HepG2 (cell line): ENCODE data around the gene EBF4. TPM values are rescaled to one million over a fixed set of nuclear protein-coding genes. Genes with fewer than 3 reads are reported as not detected.

Experiments
- BRD4 ChIP-seq: sonication (generic); formaldehyde crosslinking; IDR thresholded peaks from 2 replicates; pipeline ENCODE4 v1.4.0; 2020; ENCODE audit warnings: missing genetic modification reagents
- CC2D1A ChIP-seq: sonication (generic); formaldehyde crosslinking; IDR thresholded peaks from 2 replicates; pipeline ENCODE4 v1.8.1; 2023; ENCODE audit warnings: mild to moderate bottlenecking, missing genetic modification reagents
- CEBPB ChIP-seq: IDR thresholded peaks from 2 replicates; pipeline ENCODE4 v1.6.1; 2011; ENCODE audit warnings: low read depth, low read length, improper control_type of control experiment, borderline replicate concordance
- REST ChIP-seq, 2 experiments: IDR thresholded peaks; 2 replicates each; pipeline ENCODE4 v1.6.1; 2011 to 2012; ENCODE audit warnings: low read length in 2 of 2, borderline replicate concordance in 1 of 2, low read depth in 1 of 2, mild to moderate bottlenecking in 1 of 2, moderate library complexity in 1 of 2
- SIN3A ChIP-seq: IDR thresholded peaks from 2 replicates; pipeline ENCODE4 v1.6.1; 2011; ENCODE audit warnings: low read depth, mild to moderate bottlenecking, control low read depth, low read length, borderline replicate concordance
- SP5 ChIP-seq: IDR thresholded peaks from 2 replicates; pipeline ENCODE4 v1.6.1; 2016; ENCODE audit warnings: low read depth, borderline replicate concordance
- ZGPAT ChIP-seq: IDR thresholded peaks from 2 replicates; pipeline ENCODE4 v1.6.1; 2016; ENCODE audit warnings: mild to moderate bottlenecking
- ZNF274 ChIP-seq: sonication (generic); formaldehyde crosslinking; IDR thresholded peaks from 2 replicates; pipeline ENCODE4 v1.5.1; 2020; ENCODE audit warnings: mild to moderate bottlenecking, missing genetic modification reagents
- ZNF329 ChIP-seq: sonication (generic); formaldehyde crosslinking; IDR thresholded peaks from 2 replicates; pipeline ENCODE4 v1.9.0; 2021; ENCODE audit warnings: low read depth, mild to moderate bottlenecking, missing genetic modification reagents
- ZNF557 ChIP-seq: sonication (generic); formaldehyde crosslinking; IDR thresholded peaks from 2 replicates; pipeline ENCODE4 v1.4.0; 2020; ENCODE audit warnings: missing genetic modification reagents
- ZNF598 ChIP-seq: sonication (generic); formaldehyde crosslinking; IDR thresholded peaks from 2 replicates; pipeline ENCODE4 v1.5.1; 2020; ENCODE audit warnings: mild to moderate bottlenecking, missing genetic modification reagents, borderline replicate concordance
- ZNF609 ChIP-seq: sonication (generic); formaldehyde crosslinking; IDR thresholded peaks from 2 replicates; pipeline ENCODE4 v1.4.0; 2020; ENCODE audit warnings: mild to moderate bottlenecking, missing genetic modification reagents, borderline replicate concordance
- polyA plus RNA-seq, 8 experiments: library from polyadenylated mRNA; depleted of rRNA in 3 of 8; stranded (reverse) in 7 of 8; unstranded in 1 of 8; fragments of >200 nt; fragmentation: Illumina TruSeq in 4 of 8; extraction: Trizol in 4 of 8; gene quantifications; 2 replicates each; pipeline versions ENCODE4 v1.2.1 to v1.2.3, GENCODE V29; 2011 to 2016; ENCODE audit warnings: low read depth in 4 of 8, missing spikeins in 1 of 8, mixed read lengths in 1 of 8; ENCODE audit not compliant: insufficient read depth in 1 of 8
- total RNA-seq, 5 experiments: library from RNA; depleted of rRNA; stranded (reverse); fragments of >200 nt; fragmentation: Illumina TruSeq; extraction: Trizol; gene quantifications; 2 replicates each; pipeline ENCODE4 v1.2.3, GENCODE V29; 2016; ENCODE audit warnings: low read depth in 1 of 5
- TF ChIP-seq, protein P1 (sequence below): sonication (generic); formaldehyde crosslinking; IDR thresholded peaks from 2 replicates; pipeline ENCODE4 v1.4.0; 2020; ENCODE audit warnings: missing genetic modification reagents

Gene EBF4
- total and polyA plus RNA-seq, 2 of the 13 experiments (the other 11 are each of a cell fraction or from before 2014, with no cell fraction given): 0.84 to 2.2 TPM

DNA sequence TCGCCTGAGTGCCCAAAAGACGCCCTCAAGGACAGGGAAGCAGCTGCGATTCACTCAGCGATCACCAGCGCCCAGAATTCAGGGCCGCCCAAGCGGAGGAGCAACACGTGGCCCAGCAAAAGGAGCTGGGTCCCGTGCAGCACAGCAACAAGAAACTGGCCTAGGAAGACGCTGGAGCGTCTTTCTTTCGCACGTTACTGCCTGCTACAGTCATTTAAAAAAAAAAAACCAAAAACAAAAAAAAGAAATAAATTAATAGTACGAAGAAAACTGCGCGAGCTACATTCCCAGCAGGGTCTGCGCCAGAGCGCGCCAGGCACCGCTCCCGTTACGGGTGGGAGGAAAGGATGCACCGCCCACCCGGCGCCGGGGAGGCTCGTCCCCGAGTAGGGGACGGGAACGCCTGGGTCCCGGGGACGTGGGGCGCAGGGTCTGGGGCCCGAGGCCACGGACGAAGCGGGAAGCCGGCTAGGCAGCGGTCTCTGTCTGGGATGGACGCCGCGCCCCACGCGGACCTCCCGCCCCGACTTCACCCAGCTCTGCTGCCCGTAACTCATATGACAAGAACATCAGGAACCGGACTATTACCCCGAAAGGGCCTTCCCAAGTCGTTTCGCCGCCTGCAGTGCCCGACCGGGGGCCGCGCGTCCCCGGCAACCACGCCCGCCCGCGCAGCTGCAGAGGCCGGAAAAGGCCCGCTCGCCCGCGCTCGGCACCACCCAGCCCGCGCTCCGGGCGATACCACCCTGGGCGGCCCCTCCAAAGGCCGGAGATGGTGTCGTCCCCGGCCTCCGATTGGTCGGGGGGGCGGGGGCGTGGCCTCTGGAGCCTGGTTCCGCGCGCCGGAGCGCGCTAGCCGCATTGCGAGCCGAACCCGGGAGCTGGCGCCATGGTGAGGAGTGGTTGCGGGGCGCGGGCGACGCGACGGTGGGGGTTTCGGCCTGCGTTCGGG is 40.5 kb upstream of the EBF4 start, which contains the start of gene NOP56 (continued):
- peak; percentile 65 for TF ChIP-seq ZNF609 (CRISPR knock-in tag)
- peak; percentile 66 for TF ChIP-seq ZNF329 (CRISPR knock-in tag)
- TF ChIP-seq ZNF274 (CRISPR knock-in tag): peak; percentile 92
- TF ChIP-seq CEBPB: no peak
- peak; percentile 77 for TF ChIP-seq BRD4
- no peak; the same call in none of the 2 replicates for TF ChIP-seq ZNF557 (CRISPR knock-in tag)
- TF ChIP-seq REST (IDR thresholded peaks at IDR 0.05; ENCODE audit: borderline replicate concordance in 1 of 2, low read depth in 1 of 2, low read length in 2 of 2): peak in 1 of 2 experiments; percentile 56; a peak in 3 of 4 replicates
- no peak for TF ChIP-seq CC2D1A (CRISPR knock-in tag)
- peak; percentile 98 for TF ChIP-seq ZGPAT (CRISPR knock-in tag)
- peak; percentile 33 for TF ChIP-seq SP5 (CRISPR knock-in tag)
- TF ChIP-seq SIN3A: peak; percentile 59
- TF ChIP-seq, protein P1, sequence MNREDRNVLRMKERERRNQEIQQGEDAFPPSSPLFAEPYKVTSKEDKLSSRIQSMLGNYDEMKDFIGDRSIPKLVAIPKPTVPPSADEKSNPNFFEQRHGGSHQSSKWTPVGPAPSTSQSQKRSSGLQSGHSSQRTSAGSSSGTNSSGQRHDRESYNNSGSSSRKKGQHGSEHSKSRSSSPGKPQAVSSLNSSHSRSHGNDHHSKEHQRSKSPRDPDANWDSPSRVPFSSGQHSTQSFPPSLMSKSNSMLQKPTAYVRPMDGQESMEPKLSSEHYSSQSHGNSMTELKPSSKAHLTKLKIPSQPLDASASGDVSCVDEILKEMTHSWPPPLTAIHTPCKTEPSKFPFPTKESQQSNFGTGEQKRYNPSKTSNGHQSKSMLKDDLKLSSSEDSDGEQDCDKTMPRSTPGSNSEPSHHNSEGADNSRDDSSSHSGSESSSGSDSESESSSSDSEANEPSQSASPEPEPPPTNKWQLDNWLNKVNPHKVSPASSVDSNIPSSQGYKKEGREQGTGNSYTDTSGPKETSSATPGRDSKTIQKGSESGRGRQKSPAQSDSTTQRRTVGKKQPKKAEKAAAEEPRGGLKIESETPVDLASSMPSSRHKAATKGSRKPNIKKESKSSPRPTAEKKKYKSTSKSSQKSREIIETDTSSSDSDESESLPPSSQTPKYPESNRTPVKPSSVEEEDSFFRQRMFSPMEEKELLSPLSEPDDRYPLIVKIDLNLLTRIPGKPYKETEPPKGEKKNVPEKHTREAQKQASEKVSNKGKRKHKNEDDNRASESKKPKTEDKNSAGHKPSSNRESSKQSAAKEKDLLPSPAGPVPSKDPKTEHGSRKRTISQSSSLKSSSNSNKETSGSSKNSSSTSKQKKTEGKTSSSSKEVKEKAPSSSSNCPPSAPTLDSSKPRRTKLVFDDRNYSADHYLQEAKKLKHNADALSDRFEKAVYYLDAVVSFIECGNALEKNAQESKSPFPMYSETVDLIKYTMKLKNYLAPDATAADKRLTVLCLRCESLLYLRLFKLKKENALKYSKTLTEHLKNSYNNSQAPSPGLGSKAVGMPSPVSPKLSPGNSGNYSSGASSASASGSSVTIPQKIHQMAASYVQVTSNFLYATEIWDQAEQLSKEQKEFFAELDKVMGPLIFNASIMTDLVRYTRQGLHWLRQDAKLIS: peak; percentile 68; the same call in 1 of the 2 replicates
- TF ChIP-seq ZNF598: peak; percentile 60; the same call in 1 of the 2 replicates
